ENCODE results near the gene VSTM5.

DNA sequence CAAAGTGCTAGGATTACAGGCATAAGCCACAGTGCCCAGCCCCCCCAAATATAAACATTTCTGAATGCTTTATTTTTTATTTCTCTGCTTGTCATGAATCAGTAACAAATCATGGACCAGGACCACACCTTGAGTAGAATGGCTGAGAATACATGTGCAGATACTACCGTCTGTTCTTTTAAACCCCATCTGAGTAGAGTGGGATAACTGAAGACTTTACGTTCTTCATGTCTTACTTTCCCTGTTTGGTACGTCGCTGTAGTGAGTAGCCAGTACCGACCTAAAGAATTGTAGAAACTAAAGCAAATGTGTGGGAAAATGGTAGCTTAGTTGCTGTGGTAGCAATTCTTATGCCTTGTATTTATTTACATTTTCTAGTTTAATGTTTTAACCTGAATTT, 36.4 kb downstream of the VSTM5 start:
- no peak for TF ChIP-seq CTCF (IDR thresholded peaks at IDR 0.05)
- no peak for TF ChIP-seq POLR2A (IDR thresholded peaks at IDR 0.05)

Measured in sigmoid colon (tissue), 3 donors.